Esophagus (tissue), 2 donors: ENCODE measurements around the gene PTRH1. TPM values are rescaled to one million over a fixed set of nuclear protein-coding genes. Genes with fewer than 3 reads are reported as not detected.

Source experiments
- H3K27ac ChIP-seq, 2 donors: one replicate each; pipeline ENCODE4 v1.5.1; 2013; ENCODE audit warnings: low read depth in 2 of 2, mild to moderate bottlenecking in 2 of 2, inconsistent platforms in 1 of 2, low read length in 1 of 2, moderate library complexity in 1 of 2
- H3K27me3 ChIP-seq, 2 donors: one replicate each; pipeline ENCODE4 v1.6.1; 2013; ENCODE audit warnings: low read length in 2 of 2, control low read depth in 1 of 2, mild to moderate bottlenecking in 1 of 2; ENCODE audit not compliant: insufficient read depth in 2 of 2, control insufficient read depth in 1 of 2
- H3K36me3 ChIP-seq, 2 donors: one replicate each; pipeline ENCODE4 v1.6.1; 2013; ENCODE audit warnings: low read length in 1 of 2; ENCODE audit not compliant: control insufficient read depth in 2 of 2, insufficient read depth in 2 of 2
- H3K4me1 ChIP-seq, 2 donors: one replicate each; pipeline ENCODE4 v1.6.1; 2013; ENCODE audit warnings: low read length in 1 of 2; ENCODE audit not compliant: control insufficient read depth in 2 of 2, insufficient read depth in 2 of 2
- H3K4me3 ChIP-seq, 2 donors: one replicate each; pipeline ENCODE4 v1.5.1; 2013; ENCODE audit warnings: low read length in 2 of 2, mild to moderate bottlenecking in 2 of 2, low read depth in 1 of 2, moderate library complexity in 1 of 2
- H3K9me3 ChIP-seq, 2 donors: one replicate each; pipeline ENCODE4 v1.6.1; 2013; ENCODE audit warnings: mild to moderate bottlenecking in 2 of 2, low read depth in 1 of 2, low read length in 1 of 2, moderate library complexity in 1 of 2; ENCODE audit not compliant: control insufficient read depth in 2 of 2, insufficient read depth in 1 of 2
- WGBS, 2 donors: extraction: QIAGEN DNeasy Blood & Tissue Kit; methylation state at CpG; one replicate each; pipeline ENCODE4 v1.1.7; 2013; 5-methylcytosine and 5-hydroxymethylcytosine counted together
- polyA plus RNA-seq, 2 donors: library from polyadenylated mRNA; stranded (reverse); fragments of 200-250 nt; gene quantifications; one replicate each; pipeline ENCODE4 v1.2.3, GENCODE V29; 2013
- donor health status: healthy with polysubstance abuse.
- donor health status: Bipolar disorder and iron deficiency.

PTRH1 gene
- polyA plus RNA-seq, 2 donors, result 6.2 to 15.1 TPM

DNA sequence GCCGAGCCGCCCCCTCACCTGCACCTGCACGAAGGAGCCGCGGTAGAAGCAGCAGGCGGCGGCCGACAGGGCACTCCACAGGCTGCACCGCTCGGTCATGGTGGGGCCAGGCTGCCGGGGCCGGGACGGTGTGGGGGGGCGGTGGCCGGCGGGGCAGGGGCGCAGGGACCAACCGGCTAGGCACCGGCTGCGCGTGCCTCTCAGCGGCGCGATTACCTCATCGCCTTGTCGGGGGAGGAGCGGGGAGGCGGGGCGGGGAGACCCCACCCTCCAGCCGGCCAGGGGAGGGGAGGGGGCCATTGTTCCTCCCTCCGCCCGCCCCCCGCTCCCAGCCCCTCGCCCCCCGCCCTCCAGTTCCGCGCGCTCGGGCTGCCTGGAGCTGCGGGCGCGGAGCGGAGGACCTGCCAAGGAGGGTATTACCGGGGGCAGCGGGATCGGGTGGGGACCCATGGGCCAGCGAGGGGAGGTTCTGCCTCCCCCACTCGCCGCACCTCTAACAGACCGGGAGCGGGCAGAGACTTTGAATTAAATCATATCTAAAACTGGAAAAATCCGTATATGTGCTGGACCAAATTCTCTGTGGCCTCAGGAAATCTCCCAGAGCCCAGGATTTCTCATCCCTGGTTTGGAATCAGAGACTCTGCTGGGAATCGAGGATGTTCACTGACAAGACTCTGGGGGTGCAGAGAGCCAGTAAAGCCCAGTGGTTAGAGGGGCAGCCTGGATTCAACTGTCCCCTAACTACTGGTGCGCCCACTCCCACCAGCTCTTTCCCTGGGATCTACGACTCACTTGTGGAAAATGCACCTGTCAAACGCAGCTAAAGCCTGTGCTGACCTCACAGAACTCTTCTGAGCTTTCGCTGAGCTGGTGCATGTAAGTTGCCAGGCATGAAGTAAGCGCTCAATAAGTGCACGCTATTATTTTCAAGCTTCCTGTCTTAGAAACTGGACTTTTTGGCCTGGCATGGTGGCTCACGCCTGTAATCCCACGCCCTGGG lies 39.9 kb upstream of the PTRH1 start:
- Histone ChIP-seq H3K4me1 (peaks cover 3% of the 10 kb centered on the region in 2 donors), H3K9me3 (no peaks in the 10 kb centered on the region), H3K36me3 (no peaks in the 10 kb centered on the region), H3K27me3 (no peaks in the 10 kb centered on the region), H3K4me3 (no peak overlapping the region), H3K27ac (no peak overlapping the region)
- 31 to 40% methylated on average over 28 to 61 of the region's 61 CpGs for WGBS, 2 donors

- Histone ChIP-seq H3K4me3 (no peak overlapping the region), H3K27ac (no peak overlapping the region)
Observed at GRCh38 chr9:127754099-127755060, 38.9 kb upstream of the PTRH1 start.

GRCh38 chr9:127753622-127754021 lies 38.2 kb upstream of the PTRH1 start:
- 68 to 76% methylated on average over 7 to 8 of the region's 8 CpGs for WGBS, 2 donors
- Histone ChIP-seq H3K4me1 (peaks cover 3% of the 10 kb centered on the region in 2 donors), H3K27ac (no peak overlapping the region), H3K4me3 (no peak overlapping the region), H3K27me3 (no peaks in the 10 kb centered on the region), H3K9me3 (no peaks in the 10 kb centered on the region), H3K36me3 (peaks cover 0 to 4% of the 10 kb centered on the region in 2 donors)

More at GRCh38 chr9:127754099-127755060, 38.9 kb upstream of the PTRH1 start:
- Histone ChIP-seq H3K9me3 (no peaks in the 10 kb centered on the region), H3K27me3 (no peaks in the 10 kb centered on the region), H3K36me3 (peaks cover 0 to under 1% of the 10 kb centered on the region in 2 donors), H3K4me1 (peaks cover 3% of the 10 kb centered on the region in 2 donors)
- WGBS, 2 donors, result 29 to 32% methylated on average over 69 to 86 of the region's 86 CpGs

DNA sequence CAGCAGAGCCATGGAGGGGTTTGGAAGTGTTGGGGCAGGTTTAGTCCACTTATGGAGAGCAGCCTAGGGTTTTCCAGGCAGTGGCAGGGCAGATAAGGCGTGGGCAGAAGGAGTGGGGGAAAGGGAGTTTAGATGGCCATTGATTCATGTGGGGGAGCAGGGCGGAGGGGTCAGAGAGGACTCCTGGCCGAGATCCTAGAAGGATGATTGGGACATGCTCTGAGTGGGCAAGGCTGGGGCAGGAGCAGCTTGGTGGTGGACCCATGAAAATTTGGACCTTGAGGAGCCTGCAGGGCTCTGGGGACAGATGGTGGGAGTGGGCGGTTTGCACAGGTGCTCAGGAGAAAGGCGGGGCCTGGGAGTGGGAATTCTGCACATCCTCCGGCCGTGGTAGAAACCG lies 37.7 kb upstream of the PTRH1 start:
- H3K27ac ChIP-seq, result no peak overlapping the region
- peaks cover 0 to 4% of the 10 kb centered on the region in 2 donors for H3K36me3 ChIP-seq
- H3K4me3 ChIP-seq, result no peak overlapping the region
- peaks cover 3% of the 10 kb centered on the region in 2 donors for H3K4me1 ChIP-seq
- no peaks in the 10 kb centered on the region for H3K9me3 ChIP-seq
- no peaks in the 10 kb centered on the region for H3K27me3 ChIP-seq
- WGBS, 2 donors, result 78 to 80% methylated on average over 8 of the region's 8 CpGs

- Histone ChIP-seq H3K27ac (no peak overlapping the region), H3K27me3 (no peaks in the 10 kb centered on the region), H3K4me3 (no peak overlapping the region), H3K9me3 (no peaks in the 10 kb centered on the region), H3K4me1 (peaks cover 3% of the 10 kb centered on the region in 2 donors), H3K36me3 (peaks cover 0 to 4% of the 10 kb centered on the region in 2 donors)
- 33 to 37% methylated on average over 10 of the region's 10 CpGs for WGBS, 2 donors
Observed at GRCh38 chr9:127751269-127752054, 36.0 kb upstream of the PTRH1 start.

- Histone ChIP-seq H3K4me1 (peaks cover 0 to 3% of the 10 kb centered on the region in 2 donors), H3K9me3 (no peaks in the 10 kb centered on the region), H3K27ac (no peak overlapping the region), H3K27me3 (no peaks in the 10 kb centered on the region), H3K4me3 (no peak overlapping the region), H3K36me3 (peaks cover 0 to 4% of the 10 kb centered on the region in 2 donors)
- 90 to 92% methylated on average over 26 of the region's 26 CpGs for WGBS, 2 donors
Observed at GRCh38 chr9:127749090-127749787, 33.8 kb upstream of the PTRH1 start.

DNA sequence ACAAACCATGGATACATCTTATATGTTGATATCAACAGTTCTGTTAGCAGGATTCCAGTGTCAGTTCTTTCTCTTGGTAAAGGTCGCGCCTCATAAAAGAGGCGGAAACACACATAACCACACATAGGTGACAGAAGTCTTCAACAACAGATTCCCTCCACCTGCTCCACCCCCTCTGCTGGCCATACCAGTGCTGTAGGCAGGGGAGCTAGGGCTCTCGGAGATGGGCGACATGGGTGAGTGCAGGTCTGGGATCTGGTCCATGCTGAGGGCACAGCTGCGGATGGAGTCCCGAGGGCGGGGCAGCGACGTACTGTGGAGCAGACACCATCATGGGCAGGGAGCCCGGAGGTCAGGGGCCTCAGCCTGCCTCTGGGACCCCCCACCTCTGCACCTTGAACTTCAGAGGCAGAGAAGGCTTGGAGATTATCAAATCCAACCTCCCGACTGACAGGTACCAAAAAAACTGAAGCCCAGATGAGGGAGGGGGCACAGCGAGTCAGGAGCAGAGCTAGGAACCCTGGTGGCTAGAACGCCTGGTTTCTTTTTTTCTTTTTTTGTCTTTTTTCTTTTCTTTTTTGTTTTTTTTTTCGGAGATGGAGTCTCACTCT lies 31.6 kb upstream of the PTRH1 start:
- WGBS, 2 donors, result 78 to 79% methylated on average over 15 of the region's 15 CpGs
- Histone ChIP-seq H3K4me1 (peaks cover 2% of the 10 kb centered on the region in 2 donors), H3K9me3 (no peaks in the 10 kb centered on the region), H3K27me3 (no peaks in the 10 kb centered on the region), H3K36me3 (peaks cover 2 to 4% of the 10 kb centered on the region in 2 donors), H3K27ac (no peak overlapping the region), H3K4me3 (no peak overlapping the region)

DNA sequence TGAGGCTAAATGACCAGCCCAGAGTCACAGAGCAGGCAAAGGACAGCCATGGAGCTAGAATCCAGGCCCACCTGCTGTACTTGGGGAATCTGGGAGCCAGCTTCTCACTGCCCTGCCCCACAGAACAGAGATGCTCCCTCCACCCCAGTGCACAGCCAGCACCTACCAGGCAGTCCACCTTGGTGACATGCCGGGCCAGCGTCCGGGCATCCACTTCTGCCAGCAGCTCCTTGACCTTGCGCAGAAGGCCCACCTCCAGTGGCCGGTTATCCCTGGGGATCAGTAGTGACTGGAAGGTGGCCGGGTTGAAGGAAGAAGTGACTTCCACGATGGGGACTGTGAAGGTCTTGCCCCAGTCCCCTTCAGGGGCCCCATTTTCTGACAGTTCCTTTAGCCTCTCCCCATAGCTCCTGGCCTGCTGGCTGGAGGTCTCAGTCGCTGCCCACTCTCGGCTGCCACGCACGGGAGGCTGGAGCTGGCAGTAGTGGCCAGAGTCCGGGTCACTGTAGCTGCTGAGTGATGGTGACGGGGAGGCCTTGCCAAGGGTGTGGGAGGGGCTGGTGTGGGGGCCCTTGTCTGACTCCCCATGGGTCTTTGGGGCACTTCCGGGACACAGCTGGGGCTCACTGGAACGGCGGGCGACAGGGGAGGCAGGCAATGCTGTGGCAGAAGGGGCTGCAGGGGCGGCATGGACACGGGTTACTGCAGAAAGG lies 29.1 kb upstream of the PTRH1 start:
- no peaks in the 10 kb centered on the region for H3K9me3 ChIP-seq
- no peak overlapping the region for H3K27ac ChIP-seq
- no peaks in the 10 kb centered on the region for H3K27me3 ChIP-seq
- H3K36me3 ChIP-seq, result peaks cover 2 to 4% of the 10 kb centered on the region in 2 donors
- whole genome bisulfite sequencing, 2 donors, result 91 to 93% methylated on average over 19 of the region's 19 CpGs
- peaks cover 0 to 11% of the 10 kb centered on the region in 2 donors for H3K4me1 ChIP-seq
- no peak overlapping the region for H3K4me3 ChIP-seq
